Activated naive CD8-positive, alpha-beta T cell (primary cell): ENCODE results near the gene EXOC3L4.

ENCODE experiments used
- H3K27ac Mint-ChIP-seq: one replicate; pipeline ENCODE4 v1.8.0; 2021; ENCODE audit warnings: mixed read lengths
- H3K27me3 Mint-ChIP-seq: one replicate; pipeline ENCODE4 v1.8.0; 2021; ENCODE audit warnings: mixed read lengths
- H3K36me3 Mint-ChIP-seq: one replicate; pipeline ENCODE4 v1.8.0; 2021; ENCODE audit warnings: mixed read lengths
- H3K4me1 Mint-ChIP-seq: one replicate; pipeline ENCODE4 v1.8.0; 2021; ENCODE audit warnings: low read depth, mixed read lengths
- H3K4me3 Mint-ChIP-seq: one replicate; pipeline ENCODE4 v1.8.0; 2021; ENCODE audit warnings: mild to moderate bottlenecking, mixed read lengths
- H3K9me3 Mint-ChIP-seq: one replicate; pipeline ENCODE4 v1.8.0; 2021; ENCODE audit warnings: low read depth, mixed read lengths

Gene EXOC3L4

GRCh38 chr14:103081951-103082350 lies 12.6 kb upstream of the EXOC3L4 start:
- no peak overlapping the region for H3K4me3 Mint-ChIP-seq
- H3K9me3 Mint-ChIP-seq, result no peaks in the 10 kb centered on the region
- no peaks in the 10 kb centered on the region for H3K4me1 Mint-ChIP-seq
- H3K27me3 Mint-ChIP-seq, result peaks cover 5% of the 10 kb centered on the region
- no peaks in the 10 kb centered on the region for H3K36me3 Mint-ChIP-seq
- no peak overlapping the region for H3K27ac Mint-ChIP-seq

DNA sequence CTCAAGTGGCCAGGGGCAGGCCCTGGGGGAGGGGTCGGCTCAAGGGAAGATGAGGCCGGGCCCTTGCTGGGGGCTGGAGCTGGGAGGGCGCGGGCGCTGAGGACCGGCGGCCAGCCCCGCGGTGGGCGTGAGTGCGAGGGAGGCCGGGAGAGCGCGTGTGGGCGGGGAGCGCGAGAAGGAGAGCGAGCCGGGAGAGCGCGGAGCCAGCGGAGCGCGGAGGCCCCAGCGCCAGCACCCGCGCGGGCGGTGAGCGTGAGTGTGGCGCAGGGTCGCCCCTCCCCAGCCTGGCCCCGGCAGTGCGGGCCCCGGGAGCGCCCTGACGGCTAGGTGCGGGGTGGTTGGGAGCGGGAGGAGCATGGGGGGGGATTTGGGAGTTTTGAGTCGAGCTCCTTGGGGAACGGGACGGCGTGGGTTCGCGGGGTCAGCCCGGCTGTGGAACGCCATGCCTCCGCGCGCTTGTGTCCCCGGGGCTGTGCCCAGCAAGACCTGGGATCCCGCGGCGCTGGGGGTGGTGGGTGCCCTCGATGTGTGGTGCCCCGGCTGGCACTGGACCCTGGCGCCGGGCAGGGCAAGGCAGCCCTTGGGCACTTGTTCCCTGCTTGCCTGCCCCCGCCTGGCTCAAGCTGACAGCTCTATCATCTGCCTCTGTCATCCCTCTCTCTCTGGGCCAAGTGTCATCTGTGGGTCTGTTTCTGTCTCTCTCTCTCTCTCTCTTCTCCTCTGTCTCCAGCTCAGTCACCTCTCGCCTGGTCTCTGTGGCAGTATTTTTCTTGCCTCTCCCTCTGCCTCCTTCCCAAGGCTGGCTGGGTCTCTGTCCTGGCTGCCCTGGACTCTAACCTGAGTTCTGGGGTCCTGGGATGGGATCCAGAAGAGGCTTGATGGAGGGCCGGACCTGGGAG lies 10.3 kb upstream of the EXOC3L4 start, which contains the start of gene LBHD2:
TSS of gene LBHD2 (plus strand) at position 190 of the 899 bp plus-strand sequence. CDS start 1,803 bp downstream, outside the sequence.
- Mint-ChIP-seq H3K4me3 (no peak within 1 kb of the TSS), H3K27ac (no peak within 1 kb of the TSS), H3K4me1 (no peaks in the 10 kb centered on the region), H3K9me3 (no peaks in the 10 kb centered on the region), H3K36me3 (no peaks in the 10 kb centered on the region), H3K27me3 (peaks cover 5% of the 10 kb centered on the region)

- peaks cover 5% of the 10 kb centered on the region for H3K27me3 Mint-ChIP-seq
- H3K27ac Mint-ChIP-seq, result no peak overlapping the region
- no peak overlapping the region for H3K4me3 Mint-ChIP-seq
- no peaks in the 10 kb centered on the region for H3K36me3 Mint-ChIP-seq
- H3K9me3 Mint-ChIP-seq, result no peaks in the 10 kb centered on the region
- H3K4me1 Mint-ChIP-seq, result no peaks in the 10 kb centered on the region
Observed at GRCh38 chr14:103085106-103086091, 9.1 kb upstream of the EXOC3L4 start.

DNA sequence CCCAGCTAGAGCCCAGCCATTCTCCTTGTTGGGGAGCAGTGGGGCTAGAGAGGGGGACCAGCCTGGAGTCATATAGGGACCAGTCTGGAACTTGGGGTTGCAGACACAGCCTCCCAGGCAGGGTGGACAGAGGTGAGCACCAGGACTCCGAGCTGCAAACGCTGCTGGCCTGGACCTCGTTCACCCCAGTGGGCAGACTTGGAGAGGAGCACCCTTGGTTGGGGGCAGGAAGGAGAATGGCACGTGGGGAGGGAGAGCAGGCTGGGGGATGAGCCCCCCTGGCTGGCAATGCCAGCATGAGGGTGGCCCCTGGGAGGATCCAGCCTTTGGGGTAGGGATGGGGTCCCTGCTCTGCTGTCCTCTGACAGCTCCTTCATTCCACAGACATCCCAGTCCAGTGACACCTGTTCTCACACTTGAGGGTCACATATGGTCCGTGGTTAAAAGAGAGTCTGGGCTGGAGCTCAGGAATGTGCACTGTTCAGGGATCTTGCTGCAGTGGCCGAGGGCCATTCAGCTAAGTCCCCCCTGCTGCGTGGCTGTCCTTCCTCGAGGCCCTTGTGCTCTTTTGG lies 7.7 kb upstream of the EXOC3L4 start:
- H3K4me3 Mint-ChIP-seq, result no peak overlapping the region
- no peaks in the 10 kb centered on the region for H3K9me3 Mint-ChIP-seq
- H3K36me3 Mint-ChIP-seq, result no peaks in the 10 kb centered on the region
- no peak overlapping the region for H3K27ac Mint-ChIP-seq
- H3K4me1 Mint-ChIP-seq, result peaks cover 3% of the 10 kb centered on the region
- peaks cover 5% of the 10 kb centered on the region for H3K27me3 Mint-ChIP-seq

- H3K36me3 Mint-ChIP-seq, result no peaks in the 10 kb centered on the region
- H3K27ac Mint-ChIP-seq, result no peak overlapping the region
- H3K9me3 Mint-ChIP-seq, result no peaks in the 10 kb centered on the region
- peaks cover 3% of the 10 kb centered on the region for H3K4me1 Mint-ChIP-seq
- H3K4me3 Mint-ChIP-seq, result no peak overlapping the region
- H3K27me3 Mint-ChIP-seq, result peaks cover 5% of the 10 kb centered on the region
Observed at GRCh38 chr14:103087343-103087835, 7.1 kb upstream of the EXOC3L4 start.

DNA sequence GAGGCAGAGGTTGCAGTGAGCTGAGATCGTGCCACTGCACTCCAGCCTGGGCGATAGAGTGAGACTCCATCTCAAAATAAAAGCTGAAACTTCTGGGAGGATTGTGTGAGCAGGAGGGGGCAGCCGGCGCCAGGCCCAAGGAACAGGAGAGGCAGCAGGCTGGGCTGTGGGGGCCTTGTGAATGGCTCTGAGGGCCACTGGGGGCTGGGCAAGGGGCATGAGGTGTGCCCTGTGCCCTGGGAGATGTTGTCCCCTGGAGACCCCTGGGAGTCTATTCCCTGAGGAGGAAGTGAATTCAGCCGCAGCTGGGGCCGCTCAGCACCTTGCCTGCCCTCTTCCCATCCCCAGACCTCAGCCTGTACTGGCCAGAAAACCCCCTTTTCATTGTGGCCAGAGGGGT lies 5.6 kb upstream of the EXOC3L4 start:
- no peaks in the 10 kb centered on the region for H3K9me3 Mint-ChIP-seq
- no peak overlapping the region for H3K27ac Mint-ChIP-seq

DNA sequence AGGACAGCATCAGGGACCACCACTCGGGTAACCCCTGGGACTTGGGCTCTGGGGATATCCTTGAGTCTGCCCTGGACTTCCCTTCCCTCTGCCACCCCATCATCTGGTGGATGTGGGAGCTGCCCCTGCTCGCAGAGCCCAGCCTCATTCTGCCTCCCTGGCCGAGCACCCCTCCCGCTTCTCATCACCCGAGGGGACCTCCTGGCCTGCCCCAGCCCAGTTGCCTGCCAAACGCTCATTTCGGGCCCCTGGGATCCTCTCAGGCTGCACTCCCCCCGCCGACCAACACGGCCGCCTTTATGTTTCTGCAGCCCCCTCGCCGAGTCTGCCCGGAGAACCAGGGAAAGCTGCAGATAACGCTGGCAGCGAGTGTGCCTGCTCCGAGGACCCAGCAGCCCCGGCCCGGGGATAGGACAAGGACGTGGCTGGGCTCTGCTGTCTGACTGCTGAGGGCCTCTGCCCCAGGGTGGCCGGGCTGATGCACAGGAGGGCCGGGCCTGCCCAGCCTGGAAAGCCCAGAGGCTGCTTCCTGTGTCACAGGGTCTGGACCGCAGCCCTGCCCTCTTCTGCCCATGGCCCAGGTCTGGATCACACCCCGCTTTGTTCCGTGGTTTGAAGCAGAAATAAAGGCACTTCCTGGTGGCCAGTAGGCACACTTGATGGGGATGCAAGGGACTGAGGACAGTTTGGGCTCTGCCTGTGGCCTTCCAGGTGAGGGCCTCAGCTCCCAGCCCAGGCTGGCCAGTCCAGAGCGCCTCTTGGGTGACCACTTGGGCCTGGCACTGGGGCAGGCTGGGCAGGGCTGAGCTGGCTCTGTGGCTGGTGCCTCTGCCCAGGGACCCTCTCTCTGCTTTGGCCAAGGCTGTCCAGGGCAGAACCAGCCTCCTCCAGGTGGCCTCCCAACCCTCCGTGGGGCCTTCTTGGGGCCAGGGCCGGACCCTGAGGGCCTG lies 4.9 kb upstream of the EXOC3L4 start:
- no peak overlapping the region for H3K4me3 Mint-ChIP-seq
- peaks cover 5% of the 10 kb centered on the region for H3K27me3 Mint-ChIP-seq

More for the DNA sequence above, 5.6 kb upstream of the EXOC3L4 start:
- H3K36me3 Mint-ChIP-seq, result no peaks in the 10 kb centered on the region
- no peak overlapping the region for H3K4me3 Mint-ChIP-seq
- H3K27me3 Mint-ChIP-seq, result peaks cover 5% of the 10 kb centered on the region
- H3K4me1 Mint-ChIP-seq, result peaks cover 3% of the 10 kb centered on the region

DNA sequence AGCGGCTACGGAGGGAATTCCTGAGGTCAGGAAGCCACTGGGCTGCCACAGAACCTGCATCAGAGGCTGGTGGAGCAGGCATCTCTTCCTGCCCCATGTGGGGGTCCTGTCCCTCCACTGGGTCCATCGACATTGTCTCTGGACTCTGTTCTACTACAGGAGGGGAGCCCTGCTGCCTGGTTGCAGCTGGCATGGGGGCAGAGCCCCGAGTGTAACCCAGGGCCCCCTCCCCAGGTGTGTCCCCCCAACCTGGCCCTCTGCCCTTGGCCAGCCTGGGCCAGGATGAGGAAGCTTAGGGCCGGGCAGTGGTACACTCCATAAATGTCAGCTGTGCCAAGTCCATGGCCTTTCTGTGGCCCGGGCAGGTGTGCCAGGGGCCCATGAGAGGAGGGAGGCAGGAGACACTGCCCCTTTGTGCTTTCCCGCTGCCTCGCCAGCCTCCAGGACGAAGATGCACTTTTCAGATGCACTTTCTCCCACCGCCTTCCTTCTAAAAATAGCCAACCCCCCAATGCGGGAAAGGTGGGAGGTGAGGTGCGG lies 4.0 kb upstream of the EXOC3L4 start:
- H3K36me3 Mint-ChIP-seq, result no peaks in the 10 kb centered on the region
- H3K27ac Mint-ChIP-seq, result no peak overlapping the region
- peak overlapping the region; percentile 58 for H3K4me3 Mint-ChIP-seq
- H3K27me3 Mint-ChIP-seq, result peaks cover 3% of the 10 kb centered on the region
- no peaks in the 10 kb centered on the region for H3K9me3 Mint-ChIP-seq
- H3K4me1 Mint-ChIP-seq, result peaks cover 3% of the 10 kb centered on the region

More for the DNA sequence above, 4.9 kb upstream of the EXOC3L4 start:
- Mint-ChIP-seq H3K4me1 (peaks cover 3% of the 10 kb centered on the region), H3K9me3 (no peaks in the 10 kb centered on the region), H3K36me3 (no peaks in the 10 kb centered on the region), H3K27ac (no peak overlapping the region)

DNA sequence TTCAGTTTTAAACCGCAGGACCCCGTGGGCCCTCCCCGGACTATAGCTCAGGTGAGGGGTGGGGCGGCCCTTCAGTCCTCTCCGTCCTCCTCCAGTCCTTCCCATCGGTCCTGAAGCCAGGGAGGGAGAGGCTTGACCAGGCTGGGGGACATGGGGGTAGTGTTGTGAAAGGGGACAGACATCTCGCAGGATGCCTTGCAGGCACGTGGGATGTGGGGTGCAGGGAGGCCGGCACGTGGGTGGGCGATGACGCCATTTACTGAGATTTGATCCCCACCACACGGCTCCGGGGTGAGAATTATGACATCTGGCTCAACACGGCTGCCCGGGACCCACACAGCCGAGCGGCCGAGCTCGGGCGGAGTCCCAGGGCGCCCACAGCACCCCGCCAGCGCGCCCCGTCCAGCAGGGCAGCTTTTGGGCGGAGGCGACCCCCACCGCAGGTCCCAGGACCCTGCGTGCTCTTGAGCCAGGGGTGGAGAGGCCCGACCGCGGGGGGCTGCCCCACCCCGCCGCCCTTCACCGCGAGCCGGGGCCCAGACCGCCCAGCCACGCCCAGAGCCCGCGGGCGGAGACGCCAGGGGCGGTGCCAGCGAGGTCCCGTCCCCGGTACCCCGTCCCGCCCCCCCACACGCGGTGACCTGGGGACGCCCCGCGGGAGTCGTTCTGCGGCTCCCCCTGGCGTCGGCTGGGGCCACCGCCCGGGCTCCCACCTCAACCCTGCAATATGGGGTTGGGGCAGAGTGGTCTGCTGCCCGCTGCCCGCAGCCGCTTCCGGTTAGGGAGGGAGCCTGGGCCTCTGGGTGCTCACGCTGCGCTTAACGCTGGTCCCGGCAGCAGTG lies 3.3 kb upstream of the EXOC3L4 start:
- peaks cover 2% of the 10 kb centered on the region for H3K27me3 Mint-ChIP-seq
- H3K4me3 Mint-ChIP-seq, result peak overlapping the region; percentile 58
- H3K9me3 Mint-ChIP-seq, result no peaks in the 10 kb centered on the region
- H3K4me1 Mint-ChIP-seq, result peaks cover 3% of the 10 kb centered on the region
- no peak overlapping the region for H3K27ac Mint-ChIP-seq
- no peaks in the 10 kb centered on the region for H3K36me3 Mint-ChIP-seq

DNA sequence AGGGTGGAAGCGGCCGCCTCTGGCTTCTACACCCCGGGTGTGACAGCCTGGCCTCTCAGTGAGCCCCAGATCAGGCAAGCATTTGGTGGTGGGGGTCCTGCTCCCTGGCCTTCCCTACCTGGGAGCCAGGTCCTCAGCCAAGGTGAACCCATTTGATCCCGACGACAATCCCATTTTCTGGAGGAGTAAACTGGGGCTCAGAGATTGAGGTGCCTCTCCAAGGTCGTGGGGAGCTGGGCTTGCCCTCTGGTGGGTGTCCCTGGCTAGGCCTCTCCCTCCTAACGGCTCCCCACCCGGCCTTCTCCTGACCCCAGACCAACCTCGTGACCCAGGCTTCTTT lies 2.7 kb upstream of the EXOC3L4 start:
- Mint-ChIP-seq H3K27me3 (no peaks in the 10 kb centered on the region), H3K4me1 (peaks cover 3% of the 10 kb centered on the region), H3K27ac (no peak overlapping the region), H3K9me3 (no peaks in the 10 kb centered on the region), H3K4me3 (peak overlapping the region; percentile 7), H3K36me3 (no peaks in the 10 kb centered on the region)

GRCh38 chr14:103093856-103094405 lies 594 bp upstream of the EXOC3L4 start:
- Mint-ChIP-seq H3K4me3 (no peak overlapping the region), H3K36me3 (no peaks in the 10 kb centered on the region), H3K9me3 (no peaks in the 10 kb centered on the region), H3K27ac (no peak overlapping the region), H3K27me3 (no peaks in the 10 kb centered on the region), H3K4me1 (peaks cover 3% of the 10 kb centered on the region)

- no peak overlapping the region for H3K4me3 Mint-ChIP-seq
- H3K9me3 Mint-ChIP-seq, result no peaks in the 10 kb centered on the region
- H3K27me3 Mint-ChIP-seq, result no peaks in the 10 kb centered on the region
- no peaks in the 10 kb centered on the region for H3K36me3 Mint-ChIP-seq
- H3K27ac Mint-ChIP-seq, result no peak overlapping the region
- peaks cover 3% of the 10 kb centered on the region for H3K4me1 Mint-ChIP-seq
Observed at GRCh38 chr14:103095210-103095778, 769 bp downstream of the EXOC3L4 start.
